GM19328 (cell line): Measurements from ENCODE around the gene MYT1.

Experiments
- ATAC-seq: cut with Tn5 transposase; IDR thresholded peaks from one replicate; pipeline ENCODE4 v1.9.1; 2021; ENCODE audit warnings: mild to moderate bottlenecking, moderate library complexity; ENCODE audit not compliant: unreplicated experiment

The MYT1 gene

GRCh38 chr20:64139199-64140060, 24.8 kb upstream of the MYT1 start:
- no peak for ATAC-seq

GRCh38 chr20:64140061-64140931, 24.0 kb upstream of the MYT1 start:
- no peak for ATAC-seq

GRCh38 chr20:64140956-64141355, 23.3 kb upstream of the MYT1 start:
- no peak for ATAC-seq

GRCh38 chr20:64142590-64142989, 21.7 kb upstream of the MYT1 start:
- no peak for ATAC-seq

GRCh38 chr20:64143018-64143801, 21.0 kb upstream of the MYT1 start:
- no peak for ATAC-seq

- no peak for ATAC-seq
Measured at GRCh38 chr20:64144144-64144912, 19.9 kb upstream of the MYT1 start.

GRCh38 chr20:64145458-64146300, 18.6 kb upstream of the MYT1 start:
- no peak for ATAC-seq

GRCh38 chr20:64146301-64146935, 17.8 kb upstream of the MYT1 start:
- ATAC-seq = no peak

- ATAC-seq = no peak
Measured at GRCh38 chr20:64146936-64147477, 17.2 kb upstream of the MYT1 start.

- no peak for ATAC-seq
Measured at GRCh38 chr20:64148581-64148980, 15.7 kb upstream of the MYT1 start.

GRCh38 chr20:64149141-64149540, 15.1 kb upstream of the MYT1 start:
- no peak for ATAC-seq

- no peak for ATAC-seq
Measured at GRCh38 chr20:64149809-64150560, 14.3 kb upstream of the MYT1 start.

GRCh38 chr20:64150756-64151632, 13.3 kb upstream of the MYT1 start:
- no peak for ATAC-seq

GRCh38 chr20:64151633-64152530, 12.4 kb upstream of the MYT1 start:
- ATAC-seq = no peak

- no peak for ATAC-seq
Measured at GRCh38 chr20:64152906-64153305, 11.3 kb upstream of the MYT1 start.

GRCh38 chr20:64153410-64153809, 10.8 kb upstream of the MYT1 start:
- no peak for ATAC-seq
